Esophagus muscularis mucosa (tissue), 4 donors: ENCODE data around the gene PIK3CG.

Experiments
- CTCF ChIP-seq, 3 experiments: fragments of 200-600 bp in 2 of 3; fragments of 450-650 bp in 1 of 3; sonication (generic) in 2 of 3; IDR thresholded peaks; one replicate each; pipeline ENCODE4 v1.5.1; 2017 to 2019; ENCODE audit warnings: antibody characterized with exemption in 3 of 3, mild to moderate bottlenecking in 2 of 3, moderate library complexity in 1 of 3
- EP300 ChIP-seq: sonication (generic); formaldehyde crosslinking; IDR thresholded peaks from one replicate; pipeline ENCODE4 v1.6.1; 2017; ENCODE audit warnings: antibody characterized with exemption
- POLR2AphosphoS5 ChIP-seq, 2 donors: sonication (generic); formaldehyde crosslinking; IDR thresholded peaks; one replicate each; pipeline ENCODE4 v1.6.1; 2017; ENCODE audit warnings: antibody characterized with exemption in 2 of 2

GRCh38 chr7:106875508-106875907, 10.4 kb downstream of the PIK3CG start:
- TF ChIP-seq CTCF (IDR thresholded peaks at IDR 0.05) (no peak), POLR2AphosphoS5 (IDR thresholded peaks at IDR 0.05) (no peak), EP300 (no peak)
